HG02852 (cell line): Measurements from ENCODE around the gene PSMG4.

Source experiments
- ATAC-seq: cut with Tn5 transposase; IDR thresholded peaks from one replicate; pipeline ENCODE4 v1.9.1; 2021; ENCODE audit warnings: mild to moderate bottlenecking, moderate library complexity; ENCODE audit not compliant: unreplicated experiment

Gene PSMG4

DNA sequence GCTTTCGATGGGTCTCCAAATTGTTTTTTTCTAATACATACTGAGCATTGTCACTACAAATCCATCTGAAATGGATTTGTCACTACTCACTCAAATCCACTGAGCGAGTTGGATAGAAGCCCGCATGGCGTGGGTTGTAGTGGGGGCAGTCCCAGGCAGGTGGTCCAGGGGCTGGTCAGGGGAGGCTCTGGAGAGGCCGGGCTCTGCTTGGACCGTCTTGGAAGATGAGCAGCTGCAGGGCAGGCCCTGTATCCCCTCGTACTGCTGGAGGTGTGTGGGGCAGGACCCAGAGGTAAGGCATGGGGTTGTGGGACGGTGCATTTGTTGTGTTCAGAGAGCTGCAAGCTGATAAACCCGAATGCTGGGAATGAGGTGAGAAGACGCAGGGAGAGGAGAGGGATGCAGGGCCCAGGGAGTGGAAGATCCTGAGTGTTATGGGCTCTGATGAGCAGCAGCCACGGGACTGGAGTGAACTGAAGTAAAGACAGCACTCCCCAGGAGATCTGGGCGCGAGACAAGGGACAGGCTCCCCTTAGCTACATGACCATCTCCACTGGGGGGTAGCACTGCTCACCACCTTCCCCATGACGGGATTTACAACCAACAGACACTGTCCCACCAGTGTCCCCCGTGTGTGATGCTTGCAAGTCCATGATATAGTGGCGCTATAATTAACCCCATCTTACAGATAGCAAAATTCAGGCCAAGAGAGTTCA lies 45.9 kb downstream of the PSMG4 start:
- no peak for ATAC-seq

DNA sequence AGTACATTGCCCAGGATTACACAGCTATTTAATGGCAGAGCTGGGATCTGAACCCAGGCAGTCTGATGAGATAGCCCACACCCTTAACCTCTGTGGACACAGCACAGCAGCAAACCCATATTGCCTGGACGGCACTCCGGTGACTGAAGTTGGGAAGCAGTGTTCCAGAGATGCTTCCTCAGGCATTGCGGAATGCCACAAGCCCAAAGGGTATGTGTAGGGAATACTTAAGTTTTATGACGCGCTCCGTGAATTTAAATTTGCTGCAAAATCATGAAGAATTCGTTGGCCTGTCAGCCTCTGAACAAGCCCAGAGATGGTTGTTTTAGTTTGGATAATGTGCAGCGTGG lies 46.4 kb downstream of the PSMG4 start:
- ATAC-seq = no peak

DNA sequence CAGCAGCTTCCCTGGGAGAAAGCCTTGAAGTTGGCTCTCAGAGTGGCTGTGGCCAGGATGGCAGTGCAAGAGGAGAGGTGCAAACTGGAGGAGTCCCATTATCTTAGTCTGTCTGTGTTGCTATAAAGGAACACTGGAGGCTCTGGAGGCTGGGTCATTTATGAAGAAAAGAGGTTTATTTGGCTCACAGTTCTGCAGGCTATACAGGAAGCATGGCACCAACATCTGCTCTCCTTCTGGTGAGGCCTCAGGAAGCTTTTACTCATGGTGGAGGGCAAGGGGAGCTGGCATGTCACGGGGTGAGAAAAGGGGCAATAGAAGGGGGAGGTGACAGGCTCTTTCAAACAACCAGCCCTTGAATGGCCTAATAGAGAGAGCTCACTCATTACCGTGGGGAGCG lies 47.1 kb downstream of the PSMG4 start:
- ATAC-seq = no peak

DNA sequence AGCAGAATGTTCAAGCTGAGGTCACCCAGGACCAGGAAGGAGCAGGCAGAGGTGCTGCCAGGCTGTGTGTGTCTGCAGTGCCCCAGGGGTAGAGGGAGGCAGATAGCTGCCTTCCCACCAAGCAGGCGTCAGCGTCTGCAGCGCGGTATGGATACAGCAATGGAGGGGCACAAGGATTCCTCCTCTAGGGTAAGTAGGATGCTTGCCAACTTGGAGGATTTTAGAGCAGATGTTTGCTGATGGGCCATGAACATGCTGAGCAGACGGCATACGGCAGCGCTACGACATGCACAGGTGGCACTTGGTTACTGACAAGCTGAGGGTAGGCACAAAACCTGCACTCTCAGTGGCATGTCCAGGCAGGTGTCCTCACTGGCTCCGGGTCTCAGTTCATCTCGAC lies 48.1 kb downstream of the PSMG4 start:
- ATAC-seq = no peak

DNA sequence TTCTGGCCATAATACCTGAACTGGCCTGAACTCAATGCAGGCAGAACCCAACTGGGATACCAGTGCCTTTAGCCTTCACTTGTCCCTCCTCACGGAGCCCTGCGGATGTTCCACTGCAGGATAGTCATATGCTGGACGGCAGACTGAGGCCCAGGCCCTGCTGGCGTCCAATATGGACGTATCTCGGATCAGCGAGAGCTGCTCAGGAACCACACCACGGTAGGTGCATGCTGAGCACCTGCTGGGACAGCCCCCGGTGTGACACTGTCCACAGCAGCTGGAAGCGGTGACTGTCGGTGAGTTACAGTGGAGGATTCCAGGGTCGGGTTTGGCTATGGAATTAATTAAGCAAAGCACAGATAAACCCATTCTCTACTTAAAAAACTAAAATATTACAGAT lies 48.7 kb downstream of the PSMG4 start:
- ATAC-seq = no peak

DNA sequence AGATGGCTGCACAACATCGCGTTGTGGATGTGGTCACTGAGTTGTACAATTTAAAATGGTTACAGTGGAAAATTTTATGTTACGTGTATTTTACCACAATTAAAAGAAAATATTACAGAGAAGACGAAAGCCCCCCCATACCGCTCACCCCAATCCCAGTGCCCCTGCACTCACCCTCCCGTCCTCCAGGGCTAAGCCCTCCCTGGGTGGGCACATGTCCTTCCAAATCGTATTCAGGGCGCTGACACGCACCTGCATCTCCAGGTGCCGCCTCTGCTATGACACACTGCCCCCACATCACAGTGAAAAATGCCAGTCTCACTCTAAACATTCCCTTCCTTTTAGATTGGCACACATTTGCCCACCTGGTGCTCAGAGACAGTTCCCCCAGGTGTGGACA lies 49.4 kb downstream of the PSMG4 start:
- ATAC-seq = no peak

DNA sequence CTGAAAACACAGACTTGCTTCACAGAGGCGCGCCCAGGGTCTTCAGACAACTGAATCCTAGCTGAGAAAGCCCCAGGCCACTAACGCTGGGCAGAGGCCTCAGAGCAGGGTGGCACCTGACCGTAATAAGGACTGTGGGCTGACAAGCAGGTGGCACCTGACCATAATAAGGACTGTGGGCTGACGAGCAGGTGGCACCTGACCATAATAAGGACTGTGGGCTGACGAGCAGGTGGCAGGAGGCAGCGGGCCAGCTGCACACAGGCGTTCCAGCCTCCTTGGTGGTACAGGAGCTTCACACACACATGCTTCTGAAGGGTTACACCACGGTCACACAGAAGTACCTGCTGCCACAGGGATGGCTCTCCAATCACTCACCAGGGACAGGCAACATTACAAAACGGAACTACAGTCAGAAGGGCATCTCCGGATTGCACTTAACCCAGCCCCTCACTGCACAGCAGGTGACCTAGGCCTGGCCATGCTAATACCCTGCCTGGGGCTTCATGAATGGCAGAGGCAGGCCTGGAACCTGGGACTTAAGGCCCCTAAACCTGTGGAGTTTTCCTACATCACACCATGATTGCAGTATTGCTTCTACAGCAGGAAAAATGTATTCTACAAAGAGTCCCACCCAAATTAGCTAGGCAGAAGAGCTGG lies 50.8 kb downstream of the PSMG4 start:
- ATAC-seq = no peak

DNA sequence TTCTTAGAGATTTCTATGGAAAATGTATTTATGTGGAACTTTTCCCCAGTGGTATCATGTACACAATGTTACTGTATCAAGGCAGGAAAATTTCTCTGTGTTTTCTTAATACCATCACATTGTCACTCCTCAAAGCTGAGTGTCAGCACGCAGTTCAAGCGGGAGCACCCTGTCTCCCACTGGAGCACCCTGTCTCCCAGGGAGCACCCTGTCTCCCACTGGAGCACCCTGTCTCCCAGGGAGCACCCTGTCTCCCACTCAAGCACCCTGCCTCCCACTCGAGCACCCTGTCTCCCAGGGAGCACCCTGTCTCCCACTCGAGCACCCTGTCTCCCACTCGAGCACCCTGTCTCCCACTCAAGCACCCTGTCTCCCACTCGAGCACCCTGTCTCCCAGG lies 51.3 kb downstream of the PSMG4 start:
- ATAC-seq = no peak

DNA sequence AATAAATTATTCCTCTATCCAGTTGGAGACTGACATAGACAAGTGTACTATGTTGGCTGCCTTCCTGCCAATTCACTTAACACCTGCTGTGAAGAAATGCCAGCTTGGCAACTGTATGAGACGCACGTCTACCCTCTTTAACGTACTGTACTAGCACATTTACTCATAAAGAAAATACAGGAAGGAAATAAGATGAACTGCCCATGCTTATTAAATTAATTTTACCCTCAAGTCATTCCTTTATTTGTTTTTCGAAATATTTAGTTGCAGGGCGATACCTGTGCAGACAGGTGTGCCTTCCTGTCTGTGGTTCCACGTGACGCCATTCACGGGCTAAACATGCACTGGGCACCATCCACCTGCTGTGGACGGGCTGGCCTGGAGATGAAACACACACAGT lies 52.0 kb downstream of the PSMG4 start:
- no peak for ATAC-seq

DNA sequence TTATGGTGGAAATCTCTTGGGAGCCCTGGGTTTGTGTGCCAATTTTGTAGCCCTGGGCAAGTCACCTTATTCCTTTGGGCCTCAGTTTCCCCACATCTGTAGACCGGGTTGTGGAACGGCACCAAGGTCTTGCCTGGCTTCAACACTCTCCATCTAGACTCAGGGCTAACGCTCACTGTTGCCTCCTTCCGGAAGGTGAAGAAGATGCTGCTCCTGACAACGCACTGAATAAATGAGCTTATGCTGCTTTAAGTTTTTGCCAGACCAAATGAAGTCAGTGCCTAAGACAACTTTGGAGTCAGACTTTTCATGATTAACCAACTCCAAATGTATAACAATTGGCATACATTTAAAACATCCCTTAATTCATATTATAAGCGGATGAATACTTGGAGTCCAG lies 53.1 kb downstream of the PSMG4 start:
- ATAC-seq = no peak

DNA sequence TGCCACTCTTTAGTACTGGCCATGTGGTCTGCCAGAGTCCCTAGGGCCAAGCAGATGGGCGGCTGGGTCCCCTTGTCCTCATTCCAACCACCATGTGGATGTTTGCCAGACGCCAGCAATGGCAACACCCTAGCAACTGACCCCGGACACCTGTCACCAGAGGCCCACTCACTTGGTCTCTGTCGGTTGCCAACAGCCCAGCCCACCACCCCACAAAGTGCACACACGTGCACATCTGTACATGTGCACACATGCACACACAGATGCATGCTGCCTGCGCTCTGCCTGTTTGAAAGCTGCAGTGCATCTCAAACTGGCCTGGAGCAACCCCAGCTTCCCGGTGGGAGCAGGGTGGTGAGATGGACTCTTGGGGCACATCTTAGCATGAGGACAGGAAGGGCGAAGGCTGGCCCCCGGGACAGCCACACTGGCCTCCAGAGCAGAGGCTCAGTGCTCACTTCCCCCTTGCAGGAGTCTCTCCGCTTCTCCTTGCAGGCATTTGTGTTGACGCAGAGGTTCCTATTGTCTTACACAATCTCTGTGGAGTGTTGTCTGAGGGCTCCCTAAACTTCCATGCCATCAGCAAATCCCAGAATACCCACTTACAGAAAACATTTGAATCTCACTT lies 54.0 kb downstream of the PSMG4 start:
- ATAC-seq = no peak

DNA sequence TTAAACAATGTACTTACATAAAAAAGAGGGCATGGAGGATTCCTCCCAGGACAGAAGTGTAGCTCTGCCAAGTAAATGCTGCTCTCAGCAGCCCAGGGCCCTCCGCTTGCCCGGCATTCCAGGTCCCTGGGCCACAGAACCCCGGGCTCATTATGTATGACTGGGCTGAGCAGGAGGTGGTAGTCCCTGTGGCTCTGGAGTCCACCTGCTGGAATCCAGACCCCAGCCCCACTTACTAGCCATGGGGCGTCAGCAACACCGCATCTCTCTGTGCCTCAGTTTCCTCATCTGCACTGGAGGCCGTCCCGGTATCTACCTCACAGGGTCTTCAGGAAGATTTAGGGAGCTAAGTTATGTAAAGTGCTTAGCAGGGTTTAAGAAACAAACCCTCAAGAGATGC lies 55.4 kb downstream of the PSMG4 start:
- no peak for ATAC-seq

DNA sequence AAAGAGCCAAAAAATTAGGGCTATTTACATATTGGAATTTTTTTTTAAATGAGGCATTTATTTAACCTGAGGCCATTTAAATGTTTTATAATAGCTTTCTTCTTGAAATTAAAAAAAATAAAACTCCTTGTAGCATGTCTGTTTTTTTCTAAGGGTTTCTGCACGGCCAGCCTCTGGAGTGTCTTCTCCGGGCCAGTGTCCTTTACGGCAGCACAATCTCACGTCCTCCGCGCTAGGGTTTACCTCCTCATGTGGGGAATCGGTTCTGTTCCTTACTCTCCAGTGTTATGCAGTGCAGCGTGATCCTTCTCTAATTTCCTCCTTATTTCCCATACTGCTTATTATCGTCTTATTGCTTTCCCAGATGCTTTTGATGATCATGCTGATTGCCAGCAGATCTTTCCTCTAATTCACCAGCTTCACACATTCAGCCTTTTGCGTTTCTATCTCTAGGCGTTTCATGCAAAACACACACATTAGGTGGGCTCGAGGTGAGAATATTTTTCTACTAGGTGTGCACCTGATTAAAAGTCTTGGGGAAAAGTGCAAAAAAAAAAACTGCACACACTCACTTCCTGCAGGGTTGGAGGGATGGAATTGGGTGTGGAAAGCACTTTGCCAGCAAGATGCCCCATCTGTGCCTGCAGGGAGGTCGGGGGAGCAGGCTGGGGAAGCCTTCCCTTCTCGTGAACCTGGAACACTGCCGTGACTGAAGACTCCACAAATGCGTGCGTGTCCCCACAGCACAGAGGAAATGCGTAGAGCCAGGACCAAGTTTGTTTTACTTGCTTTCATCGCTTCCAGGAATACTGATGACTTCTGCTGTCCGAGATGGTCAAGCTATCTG lies 56.1 kb downstream of the PSMG4 start:
- no peak for ATAC-seq

DNA sequence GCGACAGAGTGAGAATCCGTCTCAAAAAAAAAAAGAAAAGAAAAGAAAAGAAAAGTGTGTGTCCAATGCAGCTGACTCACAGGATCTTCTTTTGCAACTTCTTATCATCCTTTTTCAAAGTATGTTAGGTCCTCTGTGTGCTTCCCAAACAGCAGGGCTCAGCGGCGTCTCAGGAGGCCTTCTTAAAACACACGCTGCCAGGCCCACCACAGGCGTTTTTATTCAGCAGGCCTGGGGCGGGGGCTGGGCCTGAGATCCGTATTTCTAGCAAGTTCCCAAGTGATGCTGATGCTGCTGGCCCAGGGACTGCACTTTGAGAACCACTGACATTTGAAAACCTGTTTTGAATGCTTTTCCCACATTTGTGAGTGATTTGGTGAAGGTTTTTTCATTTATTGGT lies 57.1 kb downstream of the PSMG4 start:
- ATAC-seq = no peak

DNA sequence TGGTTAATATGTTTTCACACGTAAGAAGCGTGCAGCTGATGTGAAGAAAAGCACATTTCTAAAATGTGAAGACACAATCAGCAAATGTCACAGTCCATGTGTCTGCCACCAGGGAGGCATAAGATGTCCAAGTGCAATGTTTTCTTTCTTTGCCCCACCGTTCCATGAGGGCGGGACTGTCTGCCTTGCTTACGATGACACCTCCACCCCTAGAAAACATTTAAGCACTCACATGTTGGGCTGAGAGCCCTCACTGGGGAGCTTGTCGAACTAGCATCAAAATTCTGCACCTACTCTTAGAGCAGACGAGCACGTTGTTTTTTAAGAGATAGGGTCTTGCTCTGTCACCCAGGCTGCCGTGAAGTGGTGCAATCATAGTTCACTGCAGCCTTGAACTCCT lies 57.6 kb downstream of the PSMG4 start:
- no peak for ATAC-seq

DNA sequence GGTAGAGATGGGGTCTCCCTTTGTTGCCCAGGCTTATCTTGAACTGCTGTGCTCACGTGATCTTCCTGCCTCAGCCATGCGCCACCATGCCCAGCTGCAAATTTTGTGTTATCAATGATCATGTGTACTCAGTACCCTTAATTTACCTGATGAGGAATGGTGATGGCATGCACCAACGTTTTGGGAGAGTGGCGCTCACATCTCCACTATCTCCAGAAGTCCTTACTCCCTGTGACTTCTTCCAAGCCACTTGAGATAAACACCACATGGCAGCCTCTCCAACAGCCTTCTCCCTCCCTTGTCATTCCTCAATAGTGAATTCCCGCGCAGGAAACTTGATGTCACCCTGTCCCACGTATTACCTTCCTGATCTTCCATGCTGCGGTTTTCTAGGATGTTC lies 58.1 kb downstream of the PSMG4 start:
- ATAC-seq = no peak
